Colonic mucosa (tissue), 4 donors: ENCODE measurements around the gene RPGRIP1L. TPM values are rescaled to one million over a fixed set of nuclear protein-coding genes. Genes with fewer than 3 reads are reported as not detected.

Experiments
- DNase-seq: peaks from one replicate; pipeline ENCODE4 v3.0.0-alpha.2; 2020
- H3K27ac ChIP-seq: fragments of 200-600 bp; one replicate; pipeline ENCODE4 v1.8.0; 2021
- H3K27me3 ChIP-seq: fragments of 200-600 bp; one replicate; pipeline ENCODE4 v1.8.0; 2021
- H3K36me3 ChIP-seq: fragments of 200-600 bp; one replicate; pipeline ENCODE4 v1.8.0; 2021
- H3K4me1 ChIP-seq: fragments of 200-600 bp; one replicate; pipeline ENCODE4 v1.8.0; 2021; ENCODE audit warnings: mild to moderate bottlenecking
- H3K4me3 ChIP-seq: fragments of 200-600 bp; one replicate; pipeline ENCODE4 v1.8.0; 2021
- H3K9ac ChIP-seq, 2 donors: one replicate each; pipeline ENCODE4 v1.7.0; 2013; ENCODE audit warnings: control low read depth in 2 of 2, low read depth in 2 of 2, low read length in 2 of 2
- H3K9me3 ChIP-seq: fragments of 200-600 bp; one replicate; pipeline ENCODE4 v1.8.0; 2021
- intact Hi-C: fragments of 100-400 bp; cut with DNase I; formaldehyde crosslinking; loops from one replicate; pipeline ENCODE4 v1.14.1; 2022
- total RNA-seq, 2 donors: library from RNA; stranded (reverse); fragmentation: NEBNext Ultra II Directional in 1 of 2; extraction: Animal tissue kit (Norgen Biotek cat#: 25700) in 1 of 2; gene quantifications; one replicate each; pipeline ENCODE4 v1.2.1, GENCODE V29; 2021
- TF ChIP-seq, protein P1 (sequence below): fragments of 200-600 bp; IDR thresholded peaks from one replicate; pipeline ENCODE4 v1.8.0; 2022; ENCODE audit warnings: antibody characterized with exemption, mild to moderate bottlenecking
- donor health status: healthy.
- donor health status: DM: no; HTN: no; CAD: no.
- donor health status: DM: no; HTN: no; CAD: no.

The RPGRIP1L gene
- total RNA-seq, 2 donors from 2014 or later, result 1.6 to 5.5 TPM

DNA sequence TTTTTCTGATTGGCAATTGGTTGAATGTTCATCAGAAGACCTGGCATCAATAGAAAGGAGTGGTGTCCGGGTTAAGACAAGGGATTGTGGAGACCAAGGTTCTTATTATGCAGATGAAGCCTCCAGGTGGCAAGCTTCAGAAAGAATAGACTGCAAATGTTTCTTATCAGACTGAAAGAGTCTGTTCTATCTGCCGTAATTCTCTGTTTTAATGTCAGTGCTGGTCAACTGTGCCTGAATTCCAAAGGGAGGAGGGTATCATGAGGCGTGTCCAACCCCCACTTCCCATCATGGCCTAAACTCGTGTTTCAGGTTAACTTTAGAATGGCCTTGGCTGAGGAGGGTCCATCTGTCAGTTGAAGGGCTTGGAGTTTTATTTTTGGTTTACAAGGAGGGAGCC lies 140.2 kb downstream of the RPGRIP1L start:
- no peaks in the 10 kb centered on the region for H3K27me3 ChIP-seq
- TF ChIP-seq, protein P1, sequence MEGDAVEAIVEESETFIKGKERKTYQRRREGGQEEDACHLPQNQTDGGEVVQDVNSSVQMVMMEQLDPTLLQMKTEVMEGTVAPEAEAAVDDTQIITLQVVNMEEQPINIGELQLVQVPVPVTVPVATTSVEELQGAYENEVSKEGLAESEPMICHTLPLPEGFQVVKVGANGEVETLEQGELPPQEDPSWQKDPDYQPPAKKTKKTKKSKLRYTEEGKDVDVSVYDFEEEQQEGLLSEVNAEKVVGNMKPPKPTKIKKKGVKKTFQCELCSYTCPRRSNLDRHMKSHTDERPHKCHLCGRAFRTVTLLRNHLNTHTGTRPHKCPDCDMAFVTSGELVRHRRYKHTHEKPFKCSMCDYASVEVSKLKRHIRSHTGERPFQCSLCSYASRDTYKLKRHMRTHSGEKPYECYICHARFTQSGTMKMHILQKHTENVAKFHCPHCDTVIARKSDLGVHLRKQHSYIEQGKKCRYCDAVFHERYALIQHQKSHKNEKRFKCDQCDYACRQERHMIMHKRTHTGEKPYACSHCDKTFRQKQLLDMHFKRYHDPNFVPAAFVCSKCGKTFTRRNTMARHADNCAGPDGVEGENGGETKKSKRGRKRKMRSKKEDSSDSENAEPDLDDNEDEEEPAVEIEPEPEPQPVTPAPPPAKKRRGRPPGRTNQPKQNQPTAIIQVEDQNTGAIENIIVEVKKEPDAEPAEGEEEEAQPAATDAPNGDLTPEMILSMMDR, result no peak
- H3K36me3 ChIP-seq, result no peaks in the 10 kb centered on the region
- H3K4me1 ChIP-seq, result no peaks in the 10 kb centered on the region
- no peak overlapping the region for H3K4me3 ChIP-seq
- H3K9me3 ChIP-seq, result no peaks in the 10 kb centered on the region
- no peak for DNase-seq
- H3K27ac ChIP-seq, result no peak overlapping the region
- intact Hi-C loops, result no loop called here
- H3K9ac ChIP-seq, result no peak overlapping the region

DNA sequence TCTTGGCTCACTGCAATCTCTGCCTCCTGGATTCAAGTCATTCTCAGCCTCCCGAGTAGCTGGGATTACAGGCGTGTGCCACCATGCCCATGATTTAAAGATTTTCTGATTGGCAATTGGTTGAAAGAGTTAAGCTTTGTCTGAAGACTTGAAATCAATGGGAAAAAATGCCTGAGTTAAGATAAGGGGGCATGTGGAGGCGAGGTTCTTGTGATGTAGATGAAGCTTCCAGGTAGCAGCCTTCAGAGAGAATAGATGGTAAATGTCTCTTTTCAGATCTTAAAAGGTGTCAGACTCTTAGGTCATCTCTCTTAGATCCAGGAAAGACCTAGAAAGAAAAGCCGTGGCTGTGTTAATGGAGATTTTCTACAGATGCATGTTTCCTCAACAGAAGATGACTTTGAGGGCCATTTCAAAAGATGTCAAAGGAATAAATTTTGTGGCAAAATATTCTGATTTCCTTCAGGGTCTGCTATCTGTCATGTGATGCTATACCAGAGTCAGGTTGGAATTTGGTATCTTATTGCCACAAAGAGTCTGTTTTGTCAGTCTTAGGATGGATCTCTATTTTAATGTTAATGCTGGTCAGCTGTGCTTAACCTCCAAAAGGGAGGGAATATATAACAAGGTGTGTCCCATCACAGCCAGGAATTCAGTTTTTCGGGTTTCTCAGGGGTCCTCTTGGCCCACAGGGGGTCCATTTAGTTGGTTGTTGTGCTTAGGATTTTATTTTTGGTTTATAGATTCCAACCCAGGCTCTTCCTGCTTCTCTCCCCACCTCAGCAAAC lies 142.4 kb downstream of the RPGRIP1L start:
- Histone ChIP-seq H3K36me3 (no peaks in the 10 kb centered on the region), H3K9me3 (no peaks in the 10 kb centered on the region), H3K4me3 (no peak overlapping the region), H3K9ac (no peak overlapping the region), H3K4me1 (no peaks in the 10 kb centered on the region), H3K27ac (no peak overlapping the region), H3K27me3 (no peaks in the 10 kb centered on the region)
- DNase-seq, result no peak
- intact Hi-C loops, result no loop called here
- TF ChIP-seq, protein P1, result no peak

DNA sequence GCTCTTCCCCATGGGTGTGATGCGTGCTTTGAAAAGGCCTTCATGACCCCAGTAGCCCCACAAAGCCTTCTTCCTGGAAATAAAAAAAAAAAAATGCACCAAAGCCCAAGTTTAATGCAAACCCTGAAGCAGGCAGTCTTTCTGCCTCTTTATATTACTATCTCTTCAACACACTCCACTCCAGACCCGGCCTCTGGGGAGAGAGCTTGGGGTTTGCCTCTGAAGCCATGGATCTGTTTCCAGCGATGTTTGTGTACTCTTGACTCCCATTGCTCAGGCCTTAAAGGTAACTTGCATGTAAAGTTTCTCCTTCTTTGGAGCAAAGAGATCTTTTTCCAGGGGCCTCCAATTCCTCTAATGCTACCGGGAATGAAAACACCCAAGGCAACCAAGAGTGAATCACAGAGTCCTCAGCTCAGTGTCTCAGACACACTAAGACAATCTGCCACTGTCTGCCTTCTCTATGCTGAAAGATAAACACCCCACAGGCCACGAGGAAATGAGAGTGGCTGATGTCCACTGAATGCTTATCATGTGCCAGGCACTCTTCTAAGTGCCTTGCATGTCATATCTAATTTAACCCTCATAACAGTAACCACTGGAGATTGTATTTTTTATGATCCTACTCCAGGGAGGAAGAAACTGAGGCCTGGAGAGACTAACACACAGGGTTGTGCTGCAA lies 144.2 kb downstream of the RPGRIP1L start:
- no peak overlapping the region for H3K27ac ChIP-seq
- TF ChIP-seq, protein P1, result no peak
- H3K9me3 ChIP-seq, result no peaks in the 10 kb centered on the region
- H3K4me3 ChIP-seq, result no peak overlapping the region
- H3K9ac ChIP-seq, result no peak overlapping the region
- no peaks in the 10 kb centered on the region for H3K36me3 ChIP-seq
- DNase-seq, result no peak
- H3K27me3 ChIP-seq, result no peaks in the 10 kb centered on the region
- no peaks in the 10 kb centered on the region for H3K4me1 ChIP-seq
- intact Hi-C loops, result no loop called here

DNA sequence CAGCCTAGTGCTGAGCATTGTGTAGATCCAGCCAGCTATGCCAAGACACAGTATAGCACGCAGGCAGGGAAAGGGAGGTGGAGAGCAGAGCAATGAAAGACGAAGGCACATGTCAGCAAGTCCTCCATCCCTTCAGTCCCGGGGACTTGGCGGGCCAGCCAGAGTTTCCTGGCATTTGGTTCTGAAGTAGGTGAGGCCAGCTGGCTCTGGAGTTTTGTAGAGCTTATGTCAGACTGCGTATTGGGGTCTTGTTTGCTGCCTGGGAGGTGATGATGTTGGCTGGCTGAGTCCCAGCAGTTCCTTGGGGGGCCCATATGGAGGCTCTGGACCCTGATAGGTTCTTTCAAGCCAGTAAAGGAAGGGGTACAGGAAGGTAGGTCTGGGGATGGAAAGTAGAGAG lies 144.9 kb downstream of the RPGRIP1L start:
- no peak for DNase-seq

DNA sequence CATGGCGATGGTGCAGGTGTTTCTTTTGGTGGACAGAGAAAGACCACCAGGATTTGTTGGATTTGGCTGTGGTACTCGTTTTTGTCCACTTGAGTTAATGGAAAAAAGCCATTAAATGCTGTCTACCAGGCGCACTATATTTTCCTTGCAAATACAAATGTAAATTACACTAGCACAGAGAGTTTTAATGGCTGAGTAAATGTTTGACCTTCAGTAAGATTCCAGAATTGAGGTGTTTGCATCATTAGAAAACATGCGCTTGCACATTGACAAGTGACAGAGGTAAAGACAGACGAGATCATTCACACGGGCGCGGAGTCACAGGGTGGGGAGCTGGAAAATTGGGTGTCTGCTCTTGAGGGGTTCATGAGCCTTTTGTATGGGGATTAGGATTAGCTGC lies 147.1 kb downstream of the RPGRIP1L start:
- TF ChIP-seq, protein P1, result no peak
- no peak for DNase-seq
- H3K36me3 ChIP-seq, result no peaks in the 10 kb centered on the region
- intact Hi-C loops, result no loop called here
- no peak overlapping the region for H3K9ac ChIP-seq
- no peaks in the 10 kb centered on the region for H3K9me3 ChIP-seq
- H3K27ac ChIP-seq, result no peak overlapping the region
- no peak overlapping the region for H3K4me3 ChIP-seq
- H3K4me1 ChIP-seq, result no peaks in the 10 kb centered on the region
- no peaks in the 10 kb centered on the region for H3K27me3 ChIP-seq

More for the DNA sequence above, 144.9 kb downstream of the RPGRIP1L start:
- H3K36me3 ChIP-seq, result no peaks in the 10 kb centered on the region
- H3K27me3 ChIP-seq, result no peaks in the 10 kb centered on the region
- no peaks in the 10 kb centered on the region for H3K9me3 ChIP-seq
- no peak overlapping the region for H3K4me3 ChIP-seq
- intact Hi-C loops, result no loop called here
- H3K9ac ChIP-seq, result no peak overlapping the region
- H3K4me1 ChIP-seq, result no peaks in the 10 kb centered on the region
- no peak overlapping the region for H3K27ac ChIP-seq
- TF ChIP-seq, protein P1, result no peak
